PC-3 (cell line): ENCODE results near the gene AKAP5. TPM values are rescaled to one million over a fixed set of nuclear protein-coding genes. Genes with fewer than 3 reads are reported as not detected.

Experiments
- ATAC-seq: fragments of 200-7000 bp; cut with Tn5 transposase; 2 replicates; pipeline ENCODE4 v1.9.1; 2020; ENCODE audit warnings: mild to moderate bottlenecking, moderate library complexity
- BruUV-seq: library from RNA; stranded (reverse); fragments of 400-500 nt; replicated peaks from 2 replicates; lab custom pipeline; 2021; lab: Mats Ljungman, UMichigan
- CTCF ChIA-PET: fragments of 300-600 bp; sonication (Branson Sonifier 250); formaldehyde crosslinking; loops from one replicate; lab custom pipeline; 2022; ENCODE audit warnings: antibody characterized with exemption; lab: Charles Lee
- POLR2A ChIA-PET: fragments of 300-600 bp; sonication (Branson Sonifier 250); formaldehyde crosslinking; loops from one replicate; lab custom pipeline; 2022; ENCODE audit warnings: antibody characterized with exemption; ENCODE audit not compliant: unreplicated experiment; lab: Charles Lee
- DNase-seq: peaks from one replicate; pipeline ENCODE4 v3.0.0-alpha.2; 2015
- H2AFZ ChIP-seq: fragments of 300-600 bp; sonication (generic); 2 replicates; pipeline ENCODE4 v1.6.0; 2016; ENCODE audit warnings: antibody characterized with exemption, low read length
- H3F3A ChIP-seq: fragments of 300-600 bp; sonication (generic); one replicate; pipeline ENCODE4 v1.6.0; 2017; ENCODE audit warnings: antibody characterized with exemption, low read length, control low read depth, mild to moderate bottlenecking; ENCODE audit not compliant: unreplicated experiment
- H3K27ac ChIP-seq: fragments of 300-600 bp; sonication (generic); 2 replicates; pipeline ENCODE4 v1.5.1; 2016; ENCODE audit warnings: mild to moderate bottlenecking, low read length
- H3K27me3 ChIP-seq: fragments of 300-600 bp; sonication (generic); 2 replicates; pipeline ENCODE4 v1.6.1; 2016; ENCODE audit warnings: low read length, mixed read lengths
- H3K36me3 ChIP-seq: fragments of 300-600 bp; sonication (generic); 2 replicates; pipeline ENCODE4 v1.6.1; 2016; ENCODE audit warnings: low read depth, mixed run types, low read length, mixed read lengths
- H3K4me1 ChIP-seq: fragments of 300-600 bp; sonication (generic); 2 replicates; pipeline ENCODE4 v1.5.1; 2016; ENCODE audit warnings: low read length; ENCODE audit not compliant: insufficient read depth
- H3K4me2 ChIP-seq: fragments of 300-600 bp; sonication (generic); 2 replicates; pipeline ENCODE4 v1.6.0; 2016; ENCODE audit warnings: low read length
- H3K4me3 ChIP-seq: fragments of 300-600 bp; sonication (generic); 2 replicates; pipeline ENCODE4 v1.5.1; 2016; ENCODE audit warnings: mild to moderate bottlenecking, low read length, mixed read lengths
- H3K79me2 ChIP-seq: fragments of 300-600 bp; sonication (generic); 2 replicates; pipeline ENCODE4 v1.6.1; 2017; ENCODE audit warnings: low read length, mixed read lengths
- H3K9ac ChIP-seq: fragments of 300-600 bp; sonication (generic); 2 replicates; pipeline ENCODE4 v1.6.0; 2016; ENCODE audit warnings: mild to moderate bottlenecking, low read length
- H3K9me2 ChIP-seq: fragments of 300-600 bp; sonication (generic); replicated peaks from 2 replicates; pipeline ENCODE4 v1.6.1; 2016; ENCODE audit warnings: mixed run types, low read length, mixed read lengths
- H3K9me3 ChIP-seq: fragments of 300-600 bp; sonication (generic); 2 replicates; pipeline ENCODE4 v1.6.1; 2016; ENCODE audit warnings: low read length, mixed read lengths
- H4K20me1 ChIP-seq: fragments of 300-600 bp; sonication (generic); 2 replicates; pipeline ENCODE4 v1.6.1; 2016; ENCODE audit warnings: low read length, mixed read lengths
- EZH2 ChIP-seq: fragments of 300-600 bp; sonication (generic); IDR thresholded peaks from one replicate; pipeline ENCODE4 v1.6.1; 2017; ENCODE audit warnings: antibody characterized with exemption, mild to moderate bottlenecking, low read length; ENCODE audit not compliant: unreplicated experiment
- EZH2phosphoT487 ChIP-seq: fragments of 300-600 bp; sonication (generic); IDR thresholded peaks from 2 replicates; pipeline ENCODE4 v1.6.1; 2018; ENCODE audit warnings: mild to moderate bottlenecking, antibody characterized with exemption, low read length, borderline replicate concordance
- intact Hi-C: fragments of 100-400 bp; cut with micrococcal nuclease; formaldehyde crosslinking; loops from 2 replicates; pipeline ENCODE4 v1.9.0; 2023
- total RNA-seq: library from RNA; depleted of rRNA; stranded (reverse); fragments of >200 nt; gene quantifications from 2 replicates; pipeline ENCODE4 v1.2.3, GENCODE V29; 2014
- TF ChIP-seq, protein P1 (sequence below): fragments of 300-600 bp; sonication (generic); conservative IDR thresholded peaks from 2 replicates; pipeline ENCODE4 v1.5.1; 2017; ENCODE audit warnings: antibody characterized with exemption, low read depth, mild to moderate bottlenecking, low read length

AKAP5 gene
- total RNA-seq, 1 experiment from 2014 or later: 0.58 TPM

- no peaks in the 10 kb centered on the region for H3K27me3 ChIP-seq
- H2AFZ ChIP-seq: no peak overlapping the region
- CTCF ChIA-PET: no interaction called here
- no peaks in the 10 kb centered on the region for H3K9me3 ChIP-seq
- no peak for DNase-seq
- H3K27ac ChIP-seq: no peak overlapping the region
- H3K79me2 ChIP-seq: no peaks in the 10 kb centered on the region
- no peaks in the 10 kb centered on the region for H3K9me2 ChIP-seq
- intact Hi-C loops: loop anchor here (10.0 kb wide), 1 partner anchor 212 kb away; no protein-coding TSS in a partner anchor
- no TSS peak for BruUV-seq
- no peaks in the 10 kb centered on the region for H3F3A ChIP-seq
- peaks cover 14% of the 10 kb centered on the region for H3K4me1 ChIP-seq
- H3K4me2 ChIP-seq: no peak overlapping the region
- ATAC-seq: no peak
- H3K9ac ChIP-seq: no peak overlapping the region
- no peak overlapping the region for H3K4me3 ChIP-seq
- peaks cover 71% of the 10 kb centered on the region for H3K36me3 ChIP-seq
- no peaks in the 10 kb centered on the region for H4K20me1 ChIP-seq
- no peak for TF ChIP-seq EZH2phosphoT487
- no peak for TF ChIP-seq EZH2
- TF ChIP-seq, protein P1, sequence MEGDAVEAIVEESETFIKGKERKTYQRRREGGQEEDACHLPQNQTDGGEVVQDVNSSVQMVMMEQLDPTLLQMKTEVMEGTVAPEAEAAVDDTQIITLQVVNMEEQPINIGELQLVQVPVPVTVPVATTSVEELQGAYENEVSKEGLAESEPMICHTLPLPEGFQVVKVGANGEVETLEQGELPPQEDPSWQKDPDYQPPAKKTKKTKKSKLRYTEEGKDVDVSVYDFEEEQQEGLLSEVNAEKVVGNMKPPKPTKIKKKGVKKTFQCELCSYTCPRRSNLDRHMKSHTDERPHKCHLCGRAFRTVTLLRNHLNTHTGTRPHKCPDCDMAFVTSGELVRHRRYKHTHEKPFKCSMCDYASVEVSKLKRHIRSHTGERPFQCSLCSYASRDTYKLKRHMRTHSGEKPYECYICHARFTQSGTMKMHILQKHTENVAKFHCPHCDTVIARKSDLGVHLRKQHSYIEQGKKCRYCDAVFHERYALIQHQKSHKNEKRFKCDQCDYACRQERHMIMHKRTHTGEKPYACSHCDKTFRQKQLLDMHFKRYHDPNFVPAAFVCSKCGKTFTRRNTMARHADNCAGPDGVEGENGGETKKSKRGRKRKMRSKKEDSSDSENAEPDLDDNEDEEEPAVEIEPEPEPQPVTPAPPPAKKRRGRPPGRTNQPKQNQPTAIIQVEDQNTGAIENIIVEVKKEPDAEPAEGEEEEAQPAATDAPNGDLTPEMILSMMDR: no peak
- POLR2A ChIA-PET: interaction anchor here (0.7 kb wide), 1 partner anchor 33 kb away, joined by 4 read pairs; no protein-coding TSS in a partner anchor
These were observed 42.5 kb upstream of the AKAP5 start for GRCh38 chr14:64422756-64423155.

- peak overlapping the region; percentile 18; the same call in 1 of the 2 replicates for H3K27ac ChIP-seq
- H2AFZ ChIP-seq: no peak overlapping the region
- peaks cover 14% of the 10 kb centered on the region for H3K4me1 ChIP-seq
These were observed 41.3 kb upstream of the AKAP5 start for GRCh38 chr14:64423987-64424386.

More at GRCh38 chr14:64423987-64424386, 41.3 kb upstream of the AKAP5 start:
- peak; percentile 55 for DNase-seq
- Histone ChIP-seq H3K9me2 (no peaks in the 10 kb centered on the region), H3K27me3 (no peaks in the 10 kb centered on the region), H3K9me3 (no peaks in the 10 kb centered on the region), H4K20me1 (no peaks in the 10 kb centered on the region), H3K79me2 (no peaks in the 10 kb centered on the region), H3K36me3 (peaks cover 66% of the 10 kb centered on the region), H3K4me3 (no peak overlapping the region), H3K9ac (no peak overlapping the region), H3K4me2 (0 out of 2 replicates have a peak overlapping the region, but pooled peaks have one; percentile 23), H3F3A (no peaks in the 10 kb centered on the region)
- BruUV-seq: no TSS peak
- intact Hi-C loops: loop anchor here (10.0 kb wide), 1 partner anchor 211 kb away; no protein-coding TSS in a partner anchor
- peak; percentile 37 for ATAC-seq
- TF ChIP-seq EZH2 (no peak), EZH2phosphoT487 (no peak)
- TF ChIP-seq, protein P1: no peak
- ChIA-PET CTCF (interaction anchor here (0.5 to 0.6 kb wide), 3 partner anchors 25 to 66 kb away, joined by 4 to 13 read pairs (median 8); no protein-coding TSS in a partner anchor), POLR2A (no interaction called here)
